ENCODE data around the gene ZFAND2B.
A peak's percentile ranks its signal among the peaks of the same experiment; 100 is the strongest.

The ZFAND2B gene

GRCh38 chr2:219161097-219161496 lies 45.5 kb upstream of the ZFAND2B start:
- TF ChIP-seq CTCF (conservative IDR thresholded peaks at IDR 0.05; ENCODE audit: control insufficient read depth, insufficient read depth, low read depth, low read length): no peak
- no peak for DNase-seq (ENCODE audit: low read depth)
- peak overlapping the region; percentile 75 for H3K4me3 ChIP-seq (ENCODE audit: control insufficient read depth, low read depth, low read length)

GRCh38 chr2:219163156-219163555 lies 43.4 kb upstream of the ZFAND2B start:
- TF ChIP-seq CTCF (conservative IDR thresholded peaks at IDR 0.05; ENCODE audit: control insufficient read depth, insufficient read depth, low read depth, low read length): no peak
- H3K4me3 ChIP-seq (ENCODE audit: control insufficient read depth, low read depth, low read length): no peak overlapping the region
- no peak for DNase-seq (ENCODE audit: low read depth)

- no peak overlapping the region for H3K4me3 ChIP-seq (ENCODE audit: control insufficient read depth, low read depth, low read length)
- no peak for TF ChIP-seq CTCF (conservative IDR thresholded peaks at IDR 0.05; ENCODE audit: control insufficient read depth, insufficient read depth, low read depth, low read length)
- DNase-seq (ENCODE audit: low read depth): no peak
Observed at GRCh38 chr2:219165058-219165911, 41.3 kb upstream of the ZFAND2B start.

- DNase-seq (ENCODE audit: low read depth): no peak
- H3K4me3 ChIP-seq (ENCODE audit: control insufficient read depth, low read depth, low read length): no peak overlapping the region
- no peak for TF ChIP-seq CTCF (conservative IDR thresholded peaks at IDR 0.05; ENCODE audit: control insufficient read depth, insufficient read depth, low read depth, low read length)
Observed at GRCh38 chr2:219167997-219168396, 38.6 kb upstream of the ZFAND2B start.

GRCh38 chr2:219168526-219168925 lies 38.1 kb upstream of the ZFAND2B start:
- no peak overlapping the region for H3K4me3 ChIP-seq (ENCODE audit: control insufficient read depth, low read depth, low read length)
- no peak for TF ChIP-seq CTCF (conservative IDR thresholded peaks at IDR 0.05; ENCODE audit: control insufficient read depth, insufficient read depth, low read depth, low read length)
- no peak for DNase-seq (ENCODE audit: low read depth)

- no peak for TF ChIP-seq CTCF (conservative IDR thresholded peaks at IDR 0.05; ENCODE audit: control insufficient read depth, insufficient read depth, low read depth, low read length)
- no peak overlapping the region for H3K4me3 ChIP-seq (ENCODE audit: control insufficient read depth, low read depth, low read length)
- no peak for DNase-seq (ENCODE audit: low read depth)
Observed at GRCh38 chr2:219168932-219169331, 37.6 kb upstream of the ZFAND2B start.
